Prostate gland (tissue), 2 donors: ENCODE results near the gene TANC1. TPM values are rescaled to one million over a fixed set of nuclear protein-coding genes. Genes with fewer than 3 reads are reported as not detected.

Source experiments
- DNase-seq: peaks from one replicate; pipeline ENCODE4 v3.0.0-alpha.2; 2019; ENCODE audit warnings: low spot score
- H3K27ac ChIP-seq, 2 donors: fragments of 200-600 bp; sonication (generic); 2 replicates each; pipeline ENCODE4 v1.5.1; 2017 to 2019
- H3K27me3 ChIP-seq: fragments of 200-600 bp; sonication (generic); replicated peaks from 2 replicates; pipeline ENCODE4 v1.5.1; 2019; ENCODE audit not compliant: insufficient read depth
- H3K36me3 ChIP-seq, 2 donors: fragments of 200-600 bp; sonication (generic); 1 replicate in 1 of 2; 2 replicates in 1 of 2; pipeline versions ENCODE4 v1.5.1 to v1.8.1; 2017 to 2019
- H3K4me1 ChIP-seq: fragments of 200-600 bp; sonication (generic); replicated peaks from 2 replicates; pipeline ENCODE4 v1.5.1; 2019
- H3K4me3 ChIP-seq, 2 donors: fragments of 200-600 bp; sonication (generic); 2 replicates each; pipeline ENCODE4 v1.5.1; 2017 to 2019
- H3K9me3 ChIP-seq: fragments of 200-600 bp; sonication (generic); 2 replicates; pipeline ENCODE4 v1.5.1; 2017
- POLR2A ChIP-seq: fragments of 450-650 bp; IDR thresholded peaks from one replicate; pipeline ENCODE4 v1.6.1; 2016; ENCODE audit warnings: antibody characterized with exemption, mild to moderate bottlenecking
- POLR2AphosphoS5 ChIP-seq: sonication (generic); formaldehyde crosslinking; IDR thresholded peaks from one replicate; pipeline ENCODE4 v1.6.1; 2017; ENCODE audit warnings: antibody characterized with exemption
- WGBS: methylation state at CpG from one replicate; pipeline ENCODE4 v1.1.5; 2018; 5-methylcytosine and 5-hydroxymethylcytosine counted together
- intact Hi-C: fragments of 100-400 bp; cut with DNase I; formaldehyde crosslinking; loops from one replicate; pipeline ENCODE4 v1.14.2; 2022
- total RNA-seq, 2 donors: library from RNA; depleted of rRNA; stranded (reverse); fragments of >200 nt; gene quantifications; one replicate each; pipeline ENCODE4 v1.1.0, GENCODE V29; 2016
- TF ChIP-seq, protein P1 (sequence below), 4 experiments: fragments of 200-600 bp in 2 of 4; fragments of 450-650 bp in 2 of 4; sonication (generic) in 2 of 4; IDR thresholded peaks; 1 replicate in 3 of 4; 2 replicates in 1 of 4; pipeline ENCODE4 v1.5.1; 2016 to 2019; ENCODE audit warnings: antibody characterized with exemption in 4 of 4, mild to moderate bottlenecking in 2 of 4, moderate library complexity in 2 of 4

The TANC1 gene
- total RNA-seq, 2 donors from 2014 or later: 33.5 to 39.7 TPM

DNA sequence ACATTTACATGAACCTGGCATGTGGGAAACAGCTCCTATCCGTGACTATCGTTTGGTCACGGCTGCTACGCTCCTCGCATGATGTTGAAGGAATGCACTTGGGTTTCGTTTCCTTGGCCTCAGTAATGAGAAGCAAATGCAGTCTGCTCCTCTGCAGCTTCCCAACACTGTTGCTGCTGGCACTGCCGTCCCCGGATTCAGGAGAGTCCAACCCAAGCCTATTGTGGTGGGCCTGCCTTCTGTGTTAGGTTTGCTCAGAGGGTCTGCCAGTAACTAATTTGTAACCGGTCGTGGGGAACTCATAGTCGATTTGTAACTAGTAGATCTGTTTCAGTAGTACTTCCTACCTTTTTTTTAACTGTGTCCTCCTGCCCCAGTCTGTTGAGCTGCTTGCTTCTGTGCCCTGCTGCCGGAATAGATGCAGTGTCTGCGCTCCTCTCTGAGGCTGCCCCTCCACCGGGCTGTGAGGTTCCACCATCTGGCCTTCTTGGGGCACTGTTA, 259.7 kb downstream of the TANC1 start:
- peaks cover 0 to 18% of the 10 kb centered on the region in 2 donors for H3K36me3 ChIP-seq
- TF ChIP-seq POLR2AphosphoS5 (no peak), POLR2A (no peak)
- intact Hi-C loops: no loop called here
- H3K4me3 ChIP-seq: no peak overlapping the region
- no peak for DNase-seq
- H3K27ac ChIP-seq: no peak overlapping the region
- no peaks in the 10 kb centered on the region for H3K9me3 ChIP-seq
- no peaks in the 10 kb centered on the region for H3K27me3 ChIP-seq
- H3K4me1 ChIP-seq: no peaks in the 10 kb centered on the region
- 89% methylated on average over 14 of the region's 14 CpGs for WGBS

DNA sequence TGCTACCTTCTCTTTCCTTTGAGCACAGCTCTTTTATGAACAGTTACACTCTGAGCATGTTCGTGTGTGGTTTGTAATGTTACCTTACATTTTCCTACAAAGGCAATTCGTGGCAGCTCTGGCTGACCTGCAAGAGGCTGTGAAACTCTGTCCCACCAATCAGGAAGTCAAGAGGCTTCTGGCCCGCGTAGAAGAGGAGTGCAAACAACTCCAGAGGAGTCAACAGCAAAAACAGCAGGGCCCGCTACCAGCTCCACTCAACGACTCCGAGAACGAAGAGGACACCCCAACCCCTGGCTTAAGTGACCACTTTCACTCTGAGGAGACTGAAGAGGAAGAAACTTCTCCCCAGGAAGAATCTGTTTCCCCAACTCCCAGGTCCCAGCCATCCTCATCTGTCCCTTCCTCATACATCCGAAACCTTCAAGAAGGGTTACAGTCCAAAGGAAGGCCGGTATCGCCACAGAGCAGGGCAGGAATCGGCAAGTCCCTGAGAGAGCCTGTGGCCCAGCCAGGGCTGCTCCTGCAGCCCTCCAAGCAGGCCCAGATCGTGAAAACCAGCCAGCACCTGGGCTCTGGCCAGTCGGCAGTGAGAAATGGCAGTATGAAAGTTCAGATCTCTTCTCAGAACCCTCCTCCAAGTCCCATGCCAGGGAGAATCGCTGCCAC, 261.2 kb downstream of the TANC1 start:
- 89% methylated on average over 15 of the region's 15 CpGs for WGBS
- H3K4me1 ChIP-seq: no peaks in the 10 kb centered on the region
- peaks cover 0 to 14% of the 10 kb centered on the region in 2 donors for H3K36me3 ChIP-seq
- no peak for DNase-seq
- intact Hi-C loops: no loop called here
- no peaks in the 10 kb centered on the region for H3K27me3 ChIP-seq
- no peaks in the 10 kb centered on the region for H3K9me3 ChIP-seq
- no peak overlapping the region for H3K4me3 ChIP-seq
- TF ChIP-seq, protein P1, sequence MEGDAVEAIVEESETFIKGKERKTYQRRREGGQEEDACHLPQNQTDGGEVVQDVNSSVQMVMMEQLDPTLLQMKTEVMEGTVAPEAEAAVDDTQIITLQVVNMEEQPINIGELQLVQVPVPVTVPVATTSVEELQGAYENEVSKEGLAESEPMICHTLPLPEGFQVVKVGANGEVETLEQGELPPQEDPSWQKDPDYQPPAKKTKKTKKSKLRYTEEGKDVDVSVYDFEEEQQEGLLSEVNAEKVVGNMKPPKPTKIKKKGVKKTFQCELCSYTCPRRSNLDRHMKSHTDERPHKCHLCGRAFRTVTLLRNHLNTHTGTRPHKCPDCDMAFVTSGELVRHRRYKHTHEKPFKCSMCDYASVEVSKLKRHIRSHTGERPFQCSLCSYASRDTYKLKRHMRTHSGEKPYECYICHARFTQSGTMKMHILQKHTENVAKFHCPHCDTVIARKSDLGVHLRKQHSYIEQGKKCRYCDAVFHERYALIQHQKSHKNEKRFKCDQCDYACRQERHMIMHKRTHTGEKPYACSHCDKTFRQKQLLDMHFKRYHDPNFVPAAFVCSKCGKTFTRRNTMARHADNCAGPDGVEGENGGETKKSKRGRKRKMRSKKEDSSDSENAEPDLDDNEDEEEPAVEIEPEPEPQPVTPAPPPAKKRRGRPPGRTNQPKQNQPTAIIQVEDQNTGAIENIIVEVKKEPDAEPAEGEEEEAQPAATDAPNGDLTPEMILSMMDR (IDR thresholded peaks at IDR 0.05): no peak
- TF ChIP-seq POLR2A (no peak), POLR2AphosphoS5 (no peak)
- H3K27ac ChIP-seq: no peak overlapping the region

DNA sequence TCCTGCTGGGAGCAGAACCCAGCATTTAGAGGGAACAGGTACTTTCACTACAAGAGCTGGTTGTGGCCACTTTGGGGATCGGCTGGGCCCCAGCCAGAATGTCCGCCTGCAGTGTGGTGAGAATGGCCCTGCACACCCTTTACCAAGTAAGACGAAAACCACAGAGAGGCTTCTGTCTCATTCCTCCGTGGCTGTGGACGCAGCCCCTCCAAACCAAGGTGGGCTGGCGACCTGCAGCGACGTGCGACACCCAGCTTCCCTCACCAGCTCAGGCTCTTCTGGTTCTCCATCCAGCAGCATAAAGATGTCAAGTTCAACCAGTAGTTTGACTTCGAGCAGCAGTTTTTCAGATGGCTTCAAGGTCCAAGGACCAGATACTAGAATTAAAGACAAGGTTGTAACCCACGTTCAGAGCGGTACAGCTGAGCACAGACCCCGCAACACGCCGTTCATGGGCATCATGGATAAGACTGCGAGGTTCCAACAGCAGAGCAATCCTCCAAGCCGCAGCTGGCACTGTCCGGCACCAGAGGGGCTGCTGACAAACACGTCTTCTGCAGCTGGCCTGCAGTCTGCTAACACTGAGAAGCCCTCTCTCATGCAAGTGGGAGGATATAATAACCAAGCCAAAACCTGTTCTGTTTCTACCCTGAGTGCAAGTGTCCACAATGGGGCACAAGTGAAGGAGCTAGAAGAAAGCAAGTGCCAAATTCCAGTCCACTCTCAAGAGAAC, 261.9 kb downstream of the TANC1 start:
- TF ChIP-seq, protein P1 (IDR thresholded peaks at IDR 0.05): no peak
- TF ChIP-seq POLR2AphosphoS5: no peak
- TF ChIP-seq POLR2A: no peak
- no peak for DNase-seq

DNA sequence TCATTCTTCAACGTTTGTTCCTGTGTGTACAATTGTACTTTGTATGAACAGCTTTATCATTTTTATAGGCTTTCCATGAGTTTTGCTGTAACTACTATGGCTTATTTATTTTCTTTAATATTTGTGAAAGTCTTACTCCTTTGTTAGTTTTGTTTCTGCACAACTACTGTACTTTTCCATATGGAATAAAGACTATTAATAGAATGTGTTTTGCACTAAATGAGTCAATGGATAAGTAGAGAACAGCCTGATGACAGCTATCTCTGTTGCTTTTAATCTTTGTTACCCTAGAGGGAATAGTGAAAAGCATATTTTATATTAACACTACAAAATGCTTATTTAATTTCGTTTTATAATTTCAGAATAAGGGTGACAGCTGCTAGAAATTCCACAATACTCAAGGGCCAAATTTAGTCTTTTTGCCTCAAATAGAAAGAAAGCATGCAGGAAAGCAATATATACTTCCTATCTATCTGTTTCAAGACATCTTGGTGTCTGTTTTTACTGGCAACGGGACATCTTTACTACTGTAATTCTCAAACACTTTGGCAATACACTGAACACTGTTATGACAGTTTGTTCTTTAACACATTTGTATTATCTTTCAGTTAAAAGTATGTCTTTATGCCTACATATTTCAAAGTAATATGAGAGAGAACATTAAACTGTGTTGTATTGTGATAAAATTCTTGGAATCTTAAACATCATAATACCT, 264.2 kb downstream of the TANC1 start:
- DNase-seq: no peak
- no peak overlapping the region for H3K27ac ChIP-seq
- H3K4me3 ChIP-seq: no peak overlapping the region
- H3K9me3 ChIP-seq: no peaks in the 10 kb centered on the region
- TF ChIP-seq, protein P1 (IDR thresholded peaks at IDR 0.05): no peak
- no peak for TF ChIP-seq POLR2A
- TF ChIP-seq POLR2AphosphoS5: no peak
- H3K4me1 ChIP-seq: no peaks in the 10 kb centered on the region
- H3K27me3 ChIP-seq: no peaks in the 10 kb centered on the region
- intact Hi-C loops: no loop called here
- H3K36me3 ChIP-seq: peaks cover 0 to 14% of the 10 kb centered on the region in 2 donors
- WGBS: 29% methylated on average over 3 of the region's 3 CpGs

More for the DNA sequence above, 261.9 kb downstream of the TANC1 start:
- 97% methylated on average over 19 of the region's 19 CpGs for WGBS
- H3K4me3 ChIP-seq: no peak overlapping the region
- H3K27ac ChIP-seq: no peak overlapping the region
- intact Hi-C loops: no loop called here
- H3K9me3 ChIP-seq: no peaks in the 10 kb centered on the region
- peaks cover 0 to 14% of the 10 kb centered on the region in 2 donors for H3K36me3 ChIP-seq
- no peaks in the 10 kb centered on the region for H3K4me1 ChIP-seq
- no peaks in the 10 kb centered on the region for H3K27me3 ChIP-seq

DNA sequence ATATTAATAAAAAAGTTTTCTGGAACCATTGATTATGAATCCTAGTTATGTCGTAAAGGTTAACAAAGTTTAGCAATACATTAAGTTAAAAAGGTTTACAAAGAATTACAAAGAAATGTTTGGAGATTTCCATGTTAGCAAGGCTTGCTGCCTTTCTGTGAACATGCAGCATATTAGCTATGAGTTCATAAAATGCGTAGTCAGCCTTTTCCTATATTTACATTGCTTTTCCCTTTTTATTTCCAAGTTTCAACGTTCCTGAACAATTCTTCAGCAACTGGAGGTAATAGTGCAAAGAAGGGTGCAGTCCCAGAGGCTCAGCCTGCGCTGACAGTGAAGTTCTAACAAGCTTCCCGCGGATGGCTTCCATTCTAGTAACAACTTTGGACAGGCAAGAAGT, 266.4 kb downstream of the TANC1 start:
- no peaks in the 10 kb centered on the region for H3K27me3 ChIP-seq
- no peaks in the 10 kb centered on the region for H3K9me3 ChIP-seq
- no peak for DNase-seq
- H3K36me3 ChIP-seq: peaks cover 0 to 9% of the 10 kb centered on the region in 2 donors
- no peak overlapping the region for H3K27ac ChIP-seq
- H3K4me1 ChIP-seq: no peaks in the 10 kb centered on the region
- no peak overlapping the region for H3K4me3 ChIP-seq
- intact Hi-C loops: no loop called here
- no peak for TF ChIP-seq POLR2A
- TF ChIP-seq, protein P1 (IDR thresholded peaks at IDR 0.05): no peak
- TF ChIP-seq POLR2AphosphoS5: no peak
- 89% methylated on average over 6 of the region's 6 CpGs for WGBS
